K562 (cell line): ENCODE results near the gene PAX5. TPM values are rescaled to one million over a fixed set of nuclear protein-coding genes. Genes with fewer than 3 reads are reported as not detected.

ENCODE experiments used
- ATAC-seq: fragments of 200-7000 bp; cut with Tn5 transposase; 3 replicates; pipeline ENCODE4 v1.9.1; 2020; ENCODE audit warnings: moderate library complexity
- BruUV-seq: library from RNA; stranded (reverse); fragments of 400-500 nt; replicated peaks from 2 replicates; lab custom pipeline; 2021; lab: Mats Ljungman, UMichigan
- CTCF ChIA-PET: fragments of 300-600 bp; formaldehyde crosslinking; extraction: SDS; loops from one replicate; lab custom pipeline; 2021; ENCODE audit warnings: low intra/inter-chr PET ratio; lab: Yijun Ruan, JAX
- POLR2A ChIA-PET: fragments of 300-600, 350-650 bp; sonication (Branson Sonifier 250); formaldehyde crosslinking; extraction: SDS; loops from one replicate; lab custom pipeline; 2021; ENCODE audit warnings: antibody characterized with exemption, inconsistent platforms; lab: Yijun Ruan, JAX
- DNase-seq, 4 experiments: peaks; one replicate each; pipeline versions ENCODE4 v3.0.0 to v3.0.0-alpha.2; 2011 to 2018; ENCODE audit warnings: low spot score in 3 of 4, mixed read lengths in 3 of 4; ENCODE audit errors: extremely low read depth in 1 of 4
- FAIRE-seq: peaks from 2 replicates; lab custom pipeline; 2011; peaks lifted over from hg19 to GRCh38; lab: Jason Lieb, UNC
- H2AFZ ChIP-seq: 2 replicates; pipeline ENCODE4 v1.6.0; 2011; ENCODE audit warnings: low read depth, low read length, control low read depth, inconsistent platforms
- H3K27ac ChIP-seq: fragments of 200-600 bp; 3 replicates; pipeline ENCODE4 v1.8.0; 2011; ENCODE audit warnings: low read depth, mild to moderate bottlenecking, control low read depth, inconsistent platforms, low read length, moderate library complexity, mixed read lengths; ENCODE audit errors: extremely low read depth
- H3K27me3 ChIP-seq, 2 experiments: fragments of 300-600 bp in 1 of 2; 2 replicates in 1 of 2; 3 replicates in 1 of 2; pipeline versions ENCODE4 v1.6.0 to v1.8.0; 2011; ENCODE audit warnings: inconsistent platforms in 2 of 2, low read length in 2 of 2, mild to moderate bottlenecking in 1 of 2, mixed read lengths in 1 of 2, moderate library complexity in 1 of 2; ENCODE audit not compliant: control insufficient read depth in 2 of 2, insufficient read depth in 2 of 2
- H3K36me3 ChIP-seq: fragments of 300-600 bp; 3 replicates; pipeline ENCODE4 v1.8.0; 2011; ENCODE audit warnings: mild to moderate bottlenecking, low read length, inconsistent platforms; ENCODE audit not compliant: control insufficient read depth, insufficient read depth
- H3K4me1 ChIP-seq, 2 experiments: fragments of 200-600 bp in 1 of 2; replicated peaks in 1 of 2; 2 replicates in 1 of 2; 3 replicates in 1 of 2; pipeline versions ENCODE4 v1.5.1 to v1.8.0; 2011; ENCODE audit warnings: inconsistent platforms in 2 of 2, low read length in 2 of 2, mild to moderate bottlenecking in 1 of 2, mixed read lengths in 1 of 2, moderate library complexity in 1 of 2; ENCODE audit not compliant: control insufficient read depth in 2 of 2, insufficient read depth in 2 of 2
- H3K4me2 ChIP-seq: 2 replicates; pipeline ENCODE4 v1.6.1; 2011; ENCODE audit warnings: low read length, control low read depth, inconsistent platforms, mixed read lengths; ENCODE audit not compliant: insufficient read depth
- H3K4me3 ChIP-seq: fragments of 200-600 bp; sonication (generic), shearing (Covaris generic); 2 replicates; pipeline ENCODE4 v1.5.1; 2016; ENCODE audit warnings: control low read depth, inconsistent platforms
- H3K79me2 ChIP-seq: fragments of 200-600 bp; 3 replicates; pipeline ENCODE4 v1.8.0; 2011; ENCODE audit warnings: low read length, inconsistent platforms; ENCODE audit not compliant: control insufficient read depth, insufficient read depth
- H3K9ac ChIP-seq, 2 experiments: 2 replicates each; pipeline versions ENCODE4 v1.6.0 to v1.6.1; 2011; ENCODE audit warnings: low read depth in 2 of 2, low read length in 2 of 2, control low read depth in 1 of 2, inconsistent platforms in 1 of 2, mild to moderate bottlenecking in 1 of 2, mixed read lengths in 1 of 2; ENCODE audit not compliant: insufficient read depth in 1 of 2
- H3K9me1 ChIP-seq: one replicate; pipeline ENCODE4 v1.6.0; 2011; ENCODE audit warnings: inconsistent platforms, mild to moderate bottlenecking, low read length, moderate library complexity; ENCODE audit not compliant: control insufficient read depth, insufficient read depth
- H3K9me3 ChIP-seq: replicated peaks from 2 replicates; pipeline ENCODE4 v1.5.1; 2011; ENCODE audit warnings: low read depth, low read length, inconsistent platforms; ENCODE audit not compliant: control insufficient read depth, insufficient read depth
- H4K20me1 ChIP-seq: replicated peaks from 2 replicates; pipeline ENCODE4 v1.6.1; 2011; ENCODE audit warnings: low read length, inconsistent platforms, mixed read lengths; ENCODE audit not compliant: control insufficient read depth, insufficient read depth
- CBX2 ChIP-seq: fragments of 200-600 bp; sonication (generic); IDR thresholded peaks from one replicate; pipeline ENCODE4 v1.6.1; 2012; ENCODE audit warnings: mild to moderate bottlenecking, low read length, inconsistent platforms; ENCODE audit not compliant: insufficient read depth, poor library complexity, severe bottlenecking
- ETV6 ChIP-seq, 3 experiments: fragments of 150-350 bp in 1 of 3; sonication (generic) in 1 of 3; formaldehyde crosslinking in 1 of 3; IDR thresholded peaks; 2 replicates each; pipeline versions ENCODE4 v1.6.1 to v1.8.0; 2014 to 2022; ENCODE audit warnings: borderline replicate concordance in 2 of 3, low read depth in 2 of 3, antibody characterized with exemption in 1 of 3, low read length in 1 of 3, mild to moderate bottlenecking in 1 of 3, missing genetic modification reagents in 1 of 3
- HDAC6 ChIP-seq: IDR thresholded peaks from 2 replicates; pipeline ENCODE4 v1.6.1; 2012; ENCODE audit warnings: low read depth, mild to moderate bottlenecking, control low read depth, inconsistent platforms, low read length, moderate library complexity
- HOXB6 ChIP-seq: fragments of 250-450 bp; sonication (Bioruptor Pico); IDR thresholded peaks from 2 replicates; pipeline ENCODE4 v1.5.1; 2022; ENCODE audit warnings: mild to moderate bottlenecking, borderline replicate concordance
- NUFIP1 ChIP-seq: fragments of 450-650 bp; IDR thresholded peaks from 2 replicates; pipeline ENCODE4 v1.6.1; 2018; ENCODE audit not compliant: partially characterized antibody
- TARDBP ChIP-seq: fragments of 450-650 bp; IDR thresholded peaks from 2 replicates; pipeline ENCODE4 v1.6.1; 2016
- WGBS: fragments of 100-300 bp; shearing (Covaris generic); methylation state at CpG from one replicate; pipeline ENCODE4 v1.1.6; 2016; ENCODE audit warnings: low coverage, mixed read lengths; ENCODE audit not compliant: insufficient coverage; ENCODE audit errors: missing lambda C conversion rate; 5-methylcytosine and 5-hydroxymethylcytosine counted together
- in situ Hi-C: fragments of 300-500 bp; cut with MboI; formaldehyde crosslinking; loops from 4 replicates; pipeline ENCODE4 v1.15.0; 2018; ENCODE audit warnings: inconsistent platforms, mixed read lengths
- intact Hi-C: fragments of 100-400 bp; cut with micrococcal nuclease; formaldehyde crosslinking; loops from 2 replicates; pipeline ENCODE4 v1.14.2; 2022
- polyA plus RNA-seq, 8 experiments: library from polyadenylated mRNA; depleted of rRNA in 4 of 8; stranded (reverse) in 5 of 8; unstranded in 3 of 8; fragments of >200 nt; fragmentation: Nextera tagmentation in 2 of 8; fragmentation: Illumina TruSeq in 1 of 8; extraction: Ambion mirVana in 2 of 8; extraction: Trizol in 1 of 8; gene quantifications; 2 replicates each; pipeline versions ENCODE4 v1.2.1 to v1.2.3, GENCODE V29; 2011 to 2014; ENCODE audit warnings: inconsistent platforms in 1 of 8, missing spikeins in 1 of 8
- total RNA-seq, 7 experiments: library from RNA; depleted of rRNA in 6 of 7; stranded (reverse); fragments of >200 nt in 6 of 7; fragmentation: Illumina TruSeq in 2 of 7; extraction: Trizol in 2 of 7; gene quantifications; 2 replicates each; pipeline versions ENCODE4 v1.2.1 to v1.2.3, GENCODE V29; 2011 to 2021; ENCODE audit warnings: low replicate concordance in 1 of 7

PAX5 gene
- total and polyA plus RNA-seq, 9 of the 15 experiments (the other 6 are each of a cell fraction or from before 2014, with no cell fraction given) = 0.03 to 0.09 TPM; not detected in 7

DNA sequence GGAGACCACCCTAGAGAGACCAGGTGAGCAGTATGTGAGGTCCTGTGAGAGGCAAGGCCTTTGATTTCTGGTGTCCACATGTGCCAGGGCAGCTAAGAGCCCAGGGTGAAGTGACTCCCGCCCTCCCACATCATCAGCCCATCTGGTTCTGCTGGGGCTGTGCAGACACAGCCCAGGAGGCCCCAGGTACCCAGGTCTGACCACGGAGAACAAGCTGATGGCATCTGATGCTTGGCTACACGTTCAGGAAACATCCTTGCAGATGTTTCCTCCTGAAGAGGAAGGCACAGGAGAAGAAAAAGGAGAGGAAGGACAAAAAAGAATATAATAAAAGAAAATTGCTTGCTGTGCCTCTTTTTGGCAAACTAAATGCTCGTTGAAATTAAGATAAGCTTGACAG, 225.8 kb downstream of the PAX5 start:
- Histone ChIP-seq H3K27me3 (peaks cover under 1 to 16% of the 10 kb centered on the region in 2 experiments; a peak in 2 of 5 replicates), H3K9me1 (no peaks in the 10 kb centered on the region), H4K20me1 (no peaks in the 10 kb centered on the region), H3K36me3 (no peaks in the 10 kb centered on the region), H3K9me3 (no peaks in the 10 kb centered on the region), H2AFZ (no peak overlapping the region), H3K4me1 (no peaks in the 10 kb centered on the region), H3K27ac (no peak overlapping the region), H3K4me2 (no peak overlapping the region), H3K9ac (no peak overlapping the region), H3K4me3 (no peak overlapping the region), H3K79me2 (no peaks in the 10 kb centered on the region)
- no TSS peak for BruUV-seq
- FAIRE-seq (no peak), DNase-seq (no peak), ATAC-seq (no peak)
- in situ Hi-C loops (no loop called here), intact Hi-C loops (no loop called here)
- TF ChIP-seq NUFIP1 (no peak), HDAC6 (no peak), ETV6 (IDR thresholded peaks at IDR 0.05; ENCODE audit: borderline replicate concordance in 1 of 2, low read depth in 2 of 2, low read length in 1 of 2) (no peak), ETV6 (CRISPR knock-in tag; IDR thresholded peaks at IDR 0.05; ENCODE audit: borderline replicate concordance) (no peak)
- ChIA-PET CTCF (no interaction called here), POLR2A (no interaction called here)
- WGBS = 0% methylated on average over 4 of the region's 4 CpGs

DNA sequence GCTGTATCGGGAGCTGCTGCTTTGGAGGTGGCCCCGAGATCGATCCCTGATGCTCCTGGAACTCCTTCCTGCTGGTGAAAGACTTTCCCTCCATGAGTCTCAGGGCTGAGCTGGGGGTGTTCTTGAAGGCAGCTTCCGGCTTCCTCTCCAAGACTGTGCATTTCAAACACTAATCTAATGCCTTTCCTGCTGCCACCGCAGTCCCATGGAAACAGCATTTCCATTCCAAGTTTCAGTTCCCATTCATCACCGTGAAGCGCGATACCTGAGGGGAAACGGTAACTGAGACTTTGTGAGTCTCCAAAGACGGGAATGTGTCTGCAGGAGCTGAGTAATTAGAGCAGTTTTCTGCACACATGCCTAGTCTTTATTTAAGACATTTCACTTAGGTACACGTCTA, 230.1 kb downstream of the PAX5 start:
- in situ Hi-C loops (no loop called here), intact Hi-C loops (no loop called here)
- H3K79me2 ChIP-seq = no peaks in the 10 kb centered on the region
- H3K4me2 ChIP-seq = no peak overlapping the region
- BruUV-seq = no TSS peak
- no peak for FAIRE-seq
- no peaks in the 10 kb centered on the region for H3K9me3 ChIP-seq
- WGBS = 3% methylated on average over 11 of the region's 11 CpGs
- TF ChIP-seq CBX2 (no peak), HOXB6 (CRISPR knock-in tag) (no peak), TARDBP (no peak)
- DNase-seq = no peak
- no peak overlapping the region for H3K4me3 ChIP-seq
- no peak overlapping the region for H3K9ac ChIP-seq
- no peak overlapping the region for H2AFZ ChIP-seq
- H4K20me1 ChIP-seq = no peaks in the 10 kb centered on the region
- ChIA-PET POLR2A (interaction anchor here (2.0 kb wide), 1 partner anchor 14 kb away, joined by 8 read pairs; no protein-coding TSS in a partner anchor), CTCF (no interaction called here)
- H3K4me1 ChIP-seq = no peaks in the 10 kb centered on the region
- H3K9me1 ChIP-seq = no peaks in the 10 kb centered on the region
- no peak for ATAC-seq
- H3K27me3 ChIP-seq = peaks cover 5 to 39% of the 10 kb centered on the region in 2 experiments; a peak in 2 of 5 replicates
- H3K36me3 ChIP-seq = no peaks in the 10 kb centered on the region
- no peak overlapping the region for H3K27ac ChIP-seq
